Hematopoietic multipotent progenitor cell treated with erythropoietin and hydrocortisone succinate and interleukin-3 and kit ligand, for 8 days (in vitro differentiated cells): ENCODE results near the gene PRKAG1.

ENCODE experiments used
- DNase-seq: peaks from one replicate; pipeline ENCODE4 v3.0.0-alpha.2; 2015

PRKAG1 gene

DNA sequence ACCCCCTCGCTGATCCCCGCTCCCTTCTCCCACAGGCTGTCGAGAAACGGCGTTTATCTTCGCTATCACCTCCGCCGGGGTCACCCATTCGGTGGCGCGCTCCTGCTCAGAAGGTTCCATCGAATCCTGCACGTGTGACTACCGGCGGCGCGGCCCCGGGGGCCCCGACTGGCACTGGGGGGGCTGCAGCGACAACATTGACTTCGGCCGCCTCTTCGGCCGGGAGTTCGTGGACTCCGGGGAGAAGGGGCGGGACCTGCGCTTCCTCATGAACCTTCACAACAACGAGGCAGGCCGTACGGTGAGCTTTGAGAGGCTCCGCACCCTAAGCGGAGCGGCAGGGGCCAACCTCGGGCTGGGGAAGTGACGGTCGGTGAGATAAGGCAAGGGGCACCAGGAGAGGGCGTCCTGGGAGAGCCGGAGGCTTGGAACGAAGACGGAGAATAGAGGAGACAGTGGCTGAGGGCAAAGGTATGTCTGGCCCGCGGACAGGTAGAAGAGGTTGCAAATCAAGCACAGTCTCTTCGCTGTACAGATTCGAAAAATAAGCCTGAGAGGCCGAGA, 38.1 kb downstream of the PRKAG1 start:
- peak; percentile 39 for DNase-seq

DNA sequence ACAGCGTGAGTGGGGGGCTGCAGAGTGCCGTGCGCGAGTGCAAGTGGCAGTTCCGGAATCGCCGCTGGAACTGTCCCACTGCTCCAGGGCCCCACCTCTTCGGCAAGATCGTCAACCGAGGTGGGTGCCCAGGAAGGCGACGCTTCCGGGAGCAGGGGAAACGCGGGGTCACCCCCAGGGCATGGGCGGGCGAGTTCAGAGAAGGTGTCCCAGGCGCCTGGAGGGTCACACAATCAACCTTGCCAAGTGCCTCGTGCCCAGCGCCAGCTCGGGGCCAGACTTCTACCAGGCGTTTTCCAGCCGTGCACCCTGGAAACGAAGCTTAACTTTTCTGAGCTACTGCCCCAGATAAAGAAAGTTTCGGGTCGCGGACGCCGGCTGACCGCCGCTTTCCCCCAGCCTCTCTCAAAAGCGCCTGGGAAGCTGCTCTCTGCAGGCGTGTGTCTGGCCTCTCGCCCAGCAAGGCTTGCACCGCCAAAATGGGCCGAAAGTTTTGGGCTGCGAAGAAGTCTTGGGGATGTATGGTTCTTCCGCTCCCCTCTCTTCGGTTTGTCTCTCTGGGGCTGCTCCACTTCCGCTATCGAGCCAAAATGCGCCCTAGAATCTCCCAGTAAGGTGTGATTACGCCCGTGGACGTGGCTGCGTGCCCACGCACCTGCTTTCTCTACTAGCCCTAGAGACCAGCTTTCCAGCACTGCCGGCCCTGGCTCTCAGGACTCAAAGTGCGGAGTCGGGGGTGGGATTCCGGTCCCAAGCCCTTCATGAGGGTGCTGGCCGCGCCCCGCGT, 38.8 kb downstream of the PRKAG1 start:
- no peak for DNase-seq

DNA sequence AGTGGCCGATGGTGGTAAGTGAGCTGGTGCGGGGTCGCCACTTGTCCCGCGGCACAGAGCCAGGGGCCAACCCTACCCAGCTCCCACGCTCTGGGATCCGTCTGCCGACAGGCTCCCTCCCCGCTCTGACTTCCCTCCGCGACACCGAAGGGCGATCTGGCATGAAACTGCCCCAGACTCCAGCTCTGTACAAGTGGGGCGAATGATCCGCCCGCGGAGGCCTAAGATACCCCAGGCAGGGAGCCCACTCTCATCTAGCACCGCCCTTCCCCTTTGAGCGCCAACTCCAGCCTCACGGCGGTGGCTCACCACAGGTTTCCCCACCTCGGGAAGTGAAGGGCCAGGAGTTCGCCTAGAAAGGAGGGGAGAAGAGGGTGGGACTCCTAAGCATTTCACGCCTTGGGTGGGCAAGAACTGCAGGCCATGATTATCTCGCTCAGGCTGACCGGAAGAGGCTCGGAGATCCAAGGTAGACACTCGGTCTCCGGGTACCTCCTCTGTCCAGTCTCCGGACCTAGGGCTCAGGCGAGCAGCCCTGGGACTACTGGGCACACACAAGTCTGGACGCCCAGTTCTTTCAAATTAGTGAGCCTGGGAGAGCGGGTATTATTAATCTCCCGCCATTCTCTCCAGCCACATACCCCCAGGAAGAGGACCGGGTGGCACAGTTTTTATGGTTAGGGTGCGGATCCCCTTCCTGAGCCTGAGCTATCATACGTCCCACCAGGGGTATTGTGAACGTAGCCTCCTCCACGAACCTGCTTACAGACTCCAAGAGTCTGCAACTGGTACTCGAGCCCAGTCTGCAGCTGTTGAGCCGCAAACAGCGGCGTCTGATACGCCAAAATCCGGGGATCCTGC, 39.6 kb downstream of the PRKAG1 start:
- DNase-seq, result no peak

DNA sequence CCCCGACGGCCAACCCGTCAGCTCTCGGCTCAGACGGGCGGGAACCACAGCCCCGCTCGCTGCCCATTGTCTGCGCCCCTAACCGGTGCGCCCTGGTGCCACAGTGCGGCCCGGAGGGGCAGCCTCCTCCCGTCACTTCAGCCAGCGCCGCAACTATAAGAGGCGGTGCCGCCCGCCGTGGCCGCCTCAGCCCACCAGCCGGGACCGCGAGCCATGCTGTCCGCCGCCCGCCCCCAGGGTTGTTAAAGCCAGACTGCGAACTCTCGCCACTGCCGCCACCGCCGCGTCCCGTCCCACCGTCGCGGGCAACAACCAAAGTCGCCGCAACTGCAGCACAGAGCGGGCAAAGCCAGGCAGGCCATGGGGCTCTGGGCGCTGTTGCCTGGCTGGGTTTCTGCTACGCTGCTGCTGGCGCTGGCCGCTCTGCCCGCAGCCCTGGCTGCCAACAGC, 40.3 kb downstream of the PRKAG1 start, which contains the start of gene WNT1:
WNT1 (plus strand) TSS at position 32 of the 450 bp plus-strand sequence; CDS start at position 361, 329 bp downstream.
- DNase-seq, result no peak

DNA sequence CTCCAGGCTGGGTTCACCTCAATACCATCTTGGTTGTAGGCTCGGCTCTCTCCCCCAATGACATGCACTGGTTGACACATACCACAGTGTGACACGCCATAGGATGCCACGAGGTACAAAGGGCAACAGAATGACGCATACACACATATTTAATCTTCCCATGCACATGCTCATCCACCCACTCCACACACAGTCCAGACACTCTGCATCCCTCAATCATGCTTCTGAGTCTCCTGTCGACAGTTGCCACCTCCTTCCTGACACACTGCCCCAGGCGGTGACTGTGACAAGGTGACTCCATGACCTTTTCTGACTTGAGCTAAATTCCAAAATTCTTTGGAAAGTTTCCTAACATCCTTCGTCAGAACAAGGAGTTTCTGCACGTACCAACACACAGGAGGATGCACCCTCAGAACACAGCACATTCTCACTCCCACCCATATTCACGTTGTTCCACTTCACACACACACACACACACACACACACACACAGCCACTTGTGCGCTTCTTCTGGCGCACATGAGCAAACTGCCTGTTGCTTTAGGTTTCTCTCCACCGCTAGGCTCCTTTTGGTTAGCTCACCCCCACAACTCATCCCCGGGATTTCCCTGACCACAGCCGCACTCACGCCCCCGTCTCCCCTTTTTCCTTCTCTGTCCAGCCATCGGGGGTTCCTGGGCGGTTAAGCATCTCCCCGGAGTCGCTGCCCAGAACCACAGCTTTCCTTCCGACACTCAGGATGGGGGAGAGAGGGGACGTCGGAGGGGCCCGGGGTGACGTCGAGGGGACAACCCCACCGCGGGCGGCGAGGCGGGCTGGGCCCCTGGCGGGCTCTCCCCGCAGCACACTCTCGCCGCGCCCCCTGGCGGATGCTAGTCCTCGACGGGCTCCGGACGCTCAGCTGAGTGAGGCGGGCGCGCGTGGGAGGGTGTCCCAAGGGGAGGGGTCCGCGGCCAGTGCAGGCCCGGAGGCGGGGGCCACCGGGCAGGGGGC, 41.0 kb downstream of the PRKAG1 start:
- peak; percentile 60 for DNase-seq

DNA sequence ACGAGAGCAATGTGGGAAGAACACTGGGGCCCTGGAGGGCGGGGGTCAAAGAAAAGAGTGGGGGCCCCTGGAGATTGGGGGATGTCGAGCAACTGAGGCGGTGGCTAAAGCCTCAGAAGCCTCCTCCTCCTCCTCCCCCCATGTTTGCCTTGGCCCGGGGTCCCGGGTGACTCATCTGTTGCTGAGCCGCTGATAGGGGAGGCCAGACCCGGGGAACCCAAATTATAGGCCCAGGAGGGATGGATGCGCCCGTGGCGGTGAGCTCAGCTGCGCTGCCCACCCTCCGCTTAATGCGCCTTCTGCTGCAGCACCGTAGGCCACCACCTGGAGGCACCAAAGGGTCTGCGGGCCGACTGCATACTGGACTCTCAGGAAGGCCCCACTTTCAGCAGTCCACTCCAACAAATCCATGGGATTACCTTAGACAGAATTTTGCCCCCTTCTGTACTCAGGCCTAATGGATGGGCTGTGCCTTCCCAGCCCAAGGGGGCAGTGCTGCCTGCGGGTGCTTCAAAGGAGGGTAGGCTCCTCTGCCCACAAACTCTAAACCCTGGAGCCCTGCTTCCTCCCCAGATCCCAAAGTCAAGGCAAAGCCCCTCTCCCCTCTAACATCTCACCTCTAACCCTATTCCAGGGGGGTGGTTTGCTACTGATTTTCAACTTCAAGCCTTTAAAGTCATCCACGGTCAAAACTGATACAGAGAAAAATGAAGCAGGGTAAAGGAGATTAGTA, 44.5 kb downstream of the PRKAG1 start:
- no peak for DNase-seq

DNA sequence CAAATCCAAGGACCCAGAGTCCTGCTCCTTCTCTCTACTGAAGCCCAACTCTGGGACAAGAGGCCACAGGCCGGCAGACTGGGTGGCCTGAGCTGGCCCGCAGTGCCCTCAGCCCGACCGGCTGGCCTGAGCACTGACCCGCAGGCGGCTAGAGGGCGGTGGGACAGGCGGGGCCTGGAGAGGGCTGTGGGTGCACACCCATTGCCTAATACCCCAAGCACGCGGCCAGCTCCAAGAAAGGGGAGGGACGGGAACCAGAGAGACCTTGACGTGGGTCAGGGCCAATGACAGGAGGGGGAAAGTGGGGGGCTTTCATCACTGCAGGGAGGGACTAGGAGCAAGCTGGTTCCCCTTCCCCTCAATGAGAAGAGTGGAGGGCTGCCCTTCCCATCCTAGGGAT, 45.0 kb downstream of the PRKAG1 start:
- DNase-seq, result no peak

DNA sequence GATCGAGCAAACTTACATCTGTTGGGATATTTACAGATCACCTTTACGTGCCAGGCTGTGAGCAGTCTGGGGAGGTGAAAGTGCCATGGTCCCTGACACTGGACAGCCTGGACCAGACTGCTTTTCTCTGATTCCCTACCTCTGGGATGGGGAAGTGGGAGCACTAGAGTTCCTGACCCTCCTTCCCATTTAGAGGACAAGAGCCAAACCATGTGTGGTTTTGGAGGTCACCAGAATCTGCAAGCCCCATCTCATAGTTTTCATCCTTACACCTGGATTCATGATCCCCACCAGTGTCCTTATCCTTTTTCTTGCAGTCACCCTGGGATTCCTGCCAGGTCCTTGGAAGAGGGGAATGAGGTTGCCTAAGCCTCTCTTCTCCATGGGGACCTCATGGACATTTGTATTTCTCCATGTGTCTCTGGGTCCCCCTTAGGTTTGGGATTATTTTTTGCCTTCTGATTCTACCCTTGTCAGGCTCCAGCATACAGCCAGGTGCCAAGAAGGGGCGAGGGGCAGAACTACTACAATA, 45.6 kb downstream of the PRKAG1 start:
- DNase-seq, result no peak

DNA sequence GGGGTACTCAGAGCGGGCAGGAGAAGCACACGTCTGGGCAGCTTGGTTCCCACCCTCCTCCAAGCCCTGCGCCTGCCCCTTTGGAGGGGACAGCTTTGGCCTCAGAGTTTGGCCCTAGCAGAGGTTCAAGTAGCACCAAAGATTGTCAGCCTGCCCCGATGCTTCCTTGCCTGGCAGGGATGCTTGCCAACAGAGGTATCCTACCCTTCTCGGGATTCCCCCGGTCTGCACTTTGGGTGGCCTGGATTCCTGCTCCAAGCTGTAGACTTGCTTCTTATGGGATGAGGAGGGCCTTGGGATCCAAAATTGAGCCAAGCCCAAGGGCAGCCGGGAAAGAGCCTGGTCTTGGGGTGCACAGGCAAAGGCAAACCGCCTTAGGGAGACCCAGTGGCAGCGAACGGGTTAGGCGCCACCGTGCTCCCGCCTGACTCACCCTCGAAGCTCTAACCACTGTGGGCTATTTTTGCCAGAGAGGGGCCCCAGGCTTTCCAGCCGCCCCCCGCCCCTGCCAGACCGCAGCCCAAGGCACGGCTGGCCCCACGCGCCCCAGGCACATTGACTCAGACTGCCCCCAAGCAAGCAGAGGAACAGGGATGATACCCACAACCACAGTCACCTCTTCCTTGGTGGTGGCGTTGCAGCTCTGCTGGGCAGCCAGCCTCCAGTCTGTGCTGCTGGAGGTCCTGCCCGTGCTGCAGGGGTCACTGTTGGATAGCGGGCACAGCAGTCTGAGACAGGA, 46.2 kb downstream of the PRKAG1 start:
- no peak for DNase-seq

DNA sequence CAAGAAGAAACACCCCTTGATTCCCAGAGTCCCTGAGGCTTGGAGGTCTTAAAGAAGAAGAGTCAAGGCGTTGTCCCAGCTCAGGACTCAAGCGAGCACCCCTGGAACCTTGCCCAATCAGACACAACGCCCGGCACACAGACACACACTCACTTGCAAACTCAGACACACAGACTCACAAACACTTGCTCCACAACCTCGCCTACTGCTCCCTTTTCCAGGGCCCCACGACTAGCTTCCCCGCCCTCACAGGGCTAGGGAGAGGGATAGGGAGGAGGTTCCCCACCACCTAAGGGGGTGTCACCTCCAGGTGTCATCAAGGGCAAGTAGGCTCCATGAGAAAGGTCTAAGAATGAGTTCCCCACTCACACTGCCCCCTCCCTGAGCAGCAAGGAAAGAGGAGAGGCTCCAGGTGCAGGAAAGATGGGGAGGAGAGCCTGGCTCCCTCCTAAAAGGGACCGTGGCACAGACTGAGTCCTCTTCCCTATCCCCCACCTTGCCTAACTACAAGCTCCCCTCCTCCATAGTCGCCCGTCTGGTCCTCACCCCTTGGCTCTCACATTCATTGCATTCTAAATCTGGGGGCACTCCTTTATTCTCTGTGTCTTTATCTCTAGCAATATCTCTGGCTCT, 47.8 kb downstream of the PRKAG1 start:
- no peak for DNase-seq

DNA sequence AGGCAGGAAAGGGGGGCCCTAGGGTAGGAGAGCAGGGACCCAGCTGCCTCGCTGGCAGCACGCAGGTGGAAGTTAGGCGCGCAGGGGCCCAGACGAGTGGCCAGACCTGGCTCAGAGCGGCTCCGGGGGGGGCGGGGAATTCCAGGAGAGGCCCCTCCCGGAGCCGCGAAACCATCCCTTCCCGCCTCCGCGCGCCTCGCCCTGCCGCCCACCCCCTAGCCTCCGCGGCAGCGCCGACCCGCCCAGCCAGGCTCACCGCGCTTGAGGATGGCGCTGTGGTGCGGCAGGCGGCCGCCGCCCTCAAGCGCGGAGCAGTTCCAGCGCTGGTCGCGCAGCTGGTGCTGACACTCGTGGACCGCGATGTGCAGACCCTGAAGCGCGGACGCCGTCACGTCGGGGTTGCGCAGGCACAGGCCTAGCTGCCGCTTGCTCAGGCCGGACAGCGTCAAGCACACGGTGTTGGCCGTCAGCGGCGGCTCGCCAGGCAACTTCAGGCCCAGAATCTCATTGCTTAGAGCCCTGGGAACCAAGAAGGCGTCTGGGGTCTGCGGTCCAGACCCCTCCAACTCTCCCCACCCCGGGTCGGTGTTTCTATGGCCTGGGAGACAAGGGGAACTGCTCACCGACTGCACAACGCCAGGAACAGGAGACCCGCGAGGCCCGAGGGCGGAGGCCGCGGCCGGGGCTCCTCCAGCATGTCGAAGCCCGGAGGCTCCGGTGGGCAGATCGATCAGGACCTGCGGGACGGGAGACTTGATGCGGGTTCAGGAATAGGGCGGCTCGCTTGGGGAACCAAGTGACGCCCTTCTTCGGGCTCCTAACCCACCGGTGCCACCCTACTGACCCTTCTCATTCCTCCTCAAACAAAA, 48.5 kb downstream of the PRKAG1 start:
- DNase-seq, result no peak

DNA sequence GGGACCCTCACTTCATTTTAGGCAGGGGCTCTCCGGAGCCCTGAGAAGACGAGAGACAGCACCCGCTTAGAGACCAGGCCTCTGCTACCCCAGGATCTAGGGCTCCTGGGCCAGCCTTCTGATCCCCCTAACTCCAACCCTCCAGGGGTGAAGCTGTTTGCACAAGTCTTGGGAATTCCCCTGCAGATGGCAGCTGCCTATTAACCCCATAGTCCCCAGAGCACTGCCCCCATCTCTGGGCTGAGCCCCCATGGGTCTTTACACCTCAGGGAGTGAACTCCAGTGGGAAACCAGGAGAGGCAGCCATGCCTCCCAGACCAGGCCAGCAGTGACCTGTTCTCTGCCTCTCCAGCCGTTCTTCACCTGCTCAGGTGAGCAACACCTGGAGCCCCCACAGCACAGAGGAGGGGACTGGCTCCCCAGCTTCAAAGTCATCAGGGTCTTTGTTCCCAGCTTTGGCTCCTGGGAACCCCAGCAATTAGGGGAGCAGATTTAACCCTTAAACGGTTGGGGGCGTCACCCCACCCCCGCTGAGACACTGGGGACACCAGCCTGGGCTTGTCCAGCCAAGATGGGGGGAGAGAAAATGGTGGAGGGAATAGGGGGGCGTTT, 49.3 kb downstream of the PRKAG1 start:
- no peak for DNase-seq

DNA sequence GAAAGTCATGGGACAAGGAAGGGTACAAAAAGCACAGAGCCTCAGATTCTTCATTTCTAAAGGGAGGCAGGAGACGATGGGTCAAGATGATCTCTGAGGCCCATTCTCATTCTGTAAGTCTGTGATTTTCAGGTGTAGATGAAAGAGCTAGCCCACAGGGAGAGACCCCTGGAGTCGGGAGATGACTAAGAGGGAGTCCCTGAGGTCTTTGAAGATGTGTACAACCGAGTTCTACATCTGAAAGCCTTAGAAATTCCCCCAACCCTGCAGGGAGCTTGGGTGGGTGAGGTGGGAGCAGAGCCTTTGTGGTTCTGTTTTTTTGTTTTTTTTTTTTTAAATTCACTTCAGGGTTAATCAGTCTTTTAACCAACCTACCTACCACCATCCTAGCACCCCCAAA, 50.1 kb downstream of the PRKAG1 start:
- no peak for DNase-seq

DNA sequence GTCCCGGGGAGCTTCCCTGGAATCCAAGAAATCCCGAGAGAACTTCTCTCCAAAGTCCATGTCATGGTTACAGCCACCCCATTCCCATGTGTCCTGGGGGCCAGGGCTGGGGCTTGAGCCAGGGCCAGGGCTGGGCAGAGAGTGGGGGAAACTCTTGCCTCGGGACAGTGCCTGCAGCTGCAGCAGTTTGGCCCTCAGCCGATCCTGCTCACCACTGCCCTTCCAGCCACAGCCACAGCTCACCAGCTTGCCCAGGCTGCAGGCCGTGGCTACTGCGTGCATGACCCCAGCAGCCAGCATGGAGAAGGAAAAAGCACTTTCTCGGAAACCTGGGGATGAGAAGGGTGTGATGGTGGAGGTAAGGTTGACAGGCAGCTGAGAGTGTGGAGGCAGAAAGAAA, 50.6 kb downstream of the PRKAG1 start:
- DNase-seq, result no peak

DNA sequence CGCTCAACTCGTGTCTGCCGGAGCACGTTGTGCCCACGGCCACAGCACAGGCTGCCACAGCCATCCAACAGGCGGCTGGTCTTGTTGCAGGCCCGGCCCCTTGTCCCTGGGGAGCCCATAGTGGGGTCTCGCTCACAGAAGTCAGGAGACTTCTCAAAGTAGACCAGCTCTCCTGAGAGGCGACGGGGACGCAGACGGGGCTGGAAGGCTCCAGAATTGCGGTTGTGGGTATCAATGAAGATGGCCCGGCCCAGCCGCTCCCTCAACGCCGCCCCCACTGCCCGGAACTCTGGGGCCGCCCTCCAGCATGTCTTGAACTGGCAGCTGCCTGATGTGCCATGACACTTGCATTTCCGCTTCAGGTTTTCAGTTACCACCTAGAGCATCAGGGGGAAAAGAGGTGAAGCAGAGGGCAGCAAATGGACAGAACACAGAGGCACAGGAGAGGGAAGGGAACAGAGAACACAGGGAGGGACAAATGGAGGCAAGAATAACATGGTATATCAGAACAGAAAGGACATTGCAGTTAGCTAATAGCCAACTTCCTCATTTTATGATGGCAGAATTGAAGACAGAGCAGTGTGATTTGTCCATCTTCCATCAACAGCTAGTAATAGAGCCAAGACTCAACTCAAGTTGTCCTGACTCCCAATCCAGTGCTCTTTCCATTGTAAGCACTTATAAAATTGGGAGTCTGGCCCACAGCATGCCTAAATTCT, 52.2 kb downstream of the PRKAG1 start:
- DNase-seq, result no peak

DNA sequence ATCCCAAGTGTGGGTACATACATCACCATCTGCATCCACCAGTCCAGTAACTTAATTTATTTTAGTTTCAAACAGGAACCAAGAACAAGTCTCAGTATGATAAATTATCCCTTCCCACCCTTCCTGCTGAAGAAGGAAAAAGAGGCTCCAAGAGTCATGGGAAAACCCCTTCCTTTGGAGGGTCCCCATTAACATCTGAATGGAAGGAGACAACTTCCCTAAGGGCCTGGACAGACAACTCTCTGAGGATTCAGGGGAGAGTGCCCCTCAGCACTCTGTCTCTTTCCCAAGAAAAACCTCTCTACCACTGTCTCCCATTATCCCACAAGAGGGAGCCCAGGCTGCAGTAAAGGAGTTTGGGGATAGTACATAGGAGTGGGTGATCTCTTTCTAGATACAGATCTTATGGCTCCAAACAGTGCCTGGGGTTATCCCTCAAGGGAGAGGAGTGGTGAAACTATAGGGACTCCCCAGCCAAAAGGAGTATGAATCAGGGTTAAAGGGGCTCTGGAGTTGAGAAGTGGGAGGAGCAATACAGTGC, 53.2 kb downstream of the PRKAG1 start:
- DNase-seq, result no peak

DNA sequence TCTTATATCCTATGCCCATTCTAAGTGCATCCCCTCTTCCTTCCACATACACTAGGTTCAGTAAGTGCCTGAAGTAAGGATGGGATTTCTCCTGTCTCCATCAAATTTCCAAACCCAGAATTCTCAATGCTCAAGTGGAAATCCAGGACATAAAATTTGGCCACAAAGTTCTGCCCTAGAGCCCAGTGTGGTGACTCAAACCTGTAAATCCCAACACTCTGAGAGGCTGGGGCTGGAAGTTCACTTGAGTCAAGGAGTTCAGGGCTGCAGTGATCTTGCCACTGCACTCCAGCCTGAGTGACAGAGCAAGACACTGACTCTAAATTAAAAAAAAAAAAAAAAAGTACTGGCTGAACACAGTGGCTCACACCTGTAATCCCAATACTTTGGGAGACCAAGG, 56.8 kb downstream of the PRKAG1 start:
- DNase-seq, result no peak

DNA sequence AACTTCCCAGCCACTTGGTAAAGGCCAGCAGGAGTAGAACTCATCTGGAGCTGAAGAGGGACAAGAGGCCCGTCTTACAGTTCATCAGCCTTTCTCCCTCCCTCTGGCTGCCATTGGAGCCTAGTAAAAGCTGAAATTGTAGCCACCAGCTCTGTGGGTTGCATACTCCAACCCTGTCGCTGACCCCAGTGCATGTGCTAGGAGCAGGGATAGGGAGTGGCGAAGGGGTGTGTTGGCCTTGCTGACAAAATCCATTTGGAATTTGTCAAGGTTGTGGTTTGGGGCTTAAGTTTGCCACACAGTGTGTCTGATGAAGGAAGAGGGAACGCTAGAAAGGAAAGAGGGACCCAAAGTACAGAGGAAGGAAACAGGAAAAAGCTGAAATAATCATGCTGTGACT, 57.2 kb downstream of the PRKAG1 start:
- no peak for DNase-seq
